Measurements from ENCODE around the gene MMP17. TPM values are rescaled to one million over a fixed set of nuclear protein-coding genes. Genes with fewer than 3 reads are reported as not detected.

The MMP17 gene
- polyA plus RNA-seq, 6 donors from 2014 or later = 6.4 to 42.8 (median 10.4) TPM

DNA sequence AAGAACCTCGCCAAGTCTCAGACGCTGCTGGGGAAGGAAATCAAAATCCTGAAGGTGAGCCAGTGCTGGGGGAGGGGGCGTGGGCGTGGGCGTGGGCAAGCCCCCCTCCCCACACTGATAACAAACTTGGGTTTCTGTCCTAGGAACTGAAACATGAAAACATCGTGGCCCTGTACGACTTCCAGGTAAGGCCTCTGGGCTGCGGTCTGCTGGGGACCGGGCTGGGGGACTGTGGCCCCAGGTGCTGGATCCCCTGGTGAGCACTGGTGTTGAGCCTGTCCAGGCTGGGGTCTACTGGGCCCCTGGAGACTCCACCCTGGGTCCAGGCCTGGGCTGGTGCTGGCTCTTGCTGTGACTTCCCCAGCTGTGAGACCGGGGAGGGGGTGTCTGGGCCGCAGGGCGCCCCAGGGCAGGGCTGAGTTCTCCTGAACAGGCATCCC lies 67.5 kb downstream of the MMP17 start:
- ATAC-seq (ENCODE audit: low read depth in 2 of 2) (peak in 1 of 2 donors; percentile 37), DNase-seq (no peak)
- Mint-ChIP-seq H3K27me3 (no peaks in the 10 kb centered on the region), H3K4me3 (peak overlapping the region; percentile 82 to 93 (median 90)), H3K4me1 (peaks cover 20 to 25% (median 21%) of the 10 kb centered on the region in 3 donors), H3K27ac (peak overlapping the region in 5 of 6 donors; percentile 92 to 95 (median 94)), H3K36me3 (no peaks in the 10 kb centered on the region), H3K9me3 (no peaks in the 10 kb centered on the region)

DNA sequence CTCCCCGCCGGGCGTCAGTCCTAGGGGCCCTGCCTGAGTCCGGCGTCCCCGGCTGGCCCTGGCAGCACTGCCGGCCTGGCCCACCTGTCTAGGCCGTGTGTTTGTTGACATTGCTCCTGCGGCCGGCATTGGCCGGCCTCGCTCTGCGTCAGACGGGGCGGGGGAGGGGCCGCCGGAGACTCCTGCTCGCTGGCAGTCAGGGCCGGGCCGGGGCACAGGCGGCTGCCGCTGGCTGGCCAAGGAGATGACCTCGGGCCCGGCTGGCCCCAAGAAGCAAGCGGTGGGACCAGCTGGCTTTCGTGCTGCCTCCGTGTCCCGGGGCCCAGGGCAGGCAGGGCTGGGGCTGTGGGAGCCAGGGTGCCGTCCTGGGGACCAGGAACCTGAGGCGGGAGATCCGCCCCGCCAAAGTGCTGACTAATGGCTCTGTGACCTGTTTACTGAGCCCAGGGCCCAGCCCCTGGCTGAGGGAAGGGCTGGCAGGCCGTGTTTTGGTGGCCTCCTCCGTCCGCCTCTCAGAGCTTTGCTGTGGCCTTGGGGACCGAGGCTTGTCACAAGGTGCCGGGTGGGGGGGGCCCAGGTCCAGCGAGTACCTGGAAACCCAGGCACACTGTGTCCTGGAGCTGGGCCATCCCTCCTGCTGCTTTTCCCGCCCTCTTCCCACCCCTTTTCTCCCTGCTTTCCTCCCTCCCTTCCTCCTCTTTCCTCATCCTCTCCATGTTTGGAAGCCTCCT lies 68.1 kb downstream of the MMP17 start:
- DNase-seq (peak; percentile 70), ATAC-seq (ENCODE audit: low read depth in 2 of 2) (peak; percentile 58 to 72)
- Mint-ChIP-seq H3K9me3 (no peaks in the 10 kb centered on the region), H3K4me1 (peaks cover 20 to 25% (median 22%) of the 10 kb centered on the region in 3 donors), H3K4me3 (peak overlapping the region; percentile 82 to 93 (median 90)), H3K36me3 (no peaks in the 10 kb centered on the region), H3K27me3 (no peaks in the 10 kb centered on the region), H3K27ac (peak overlapping the region in 2 of 6 donors; percentile 11 to 92)

DNA sequence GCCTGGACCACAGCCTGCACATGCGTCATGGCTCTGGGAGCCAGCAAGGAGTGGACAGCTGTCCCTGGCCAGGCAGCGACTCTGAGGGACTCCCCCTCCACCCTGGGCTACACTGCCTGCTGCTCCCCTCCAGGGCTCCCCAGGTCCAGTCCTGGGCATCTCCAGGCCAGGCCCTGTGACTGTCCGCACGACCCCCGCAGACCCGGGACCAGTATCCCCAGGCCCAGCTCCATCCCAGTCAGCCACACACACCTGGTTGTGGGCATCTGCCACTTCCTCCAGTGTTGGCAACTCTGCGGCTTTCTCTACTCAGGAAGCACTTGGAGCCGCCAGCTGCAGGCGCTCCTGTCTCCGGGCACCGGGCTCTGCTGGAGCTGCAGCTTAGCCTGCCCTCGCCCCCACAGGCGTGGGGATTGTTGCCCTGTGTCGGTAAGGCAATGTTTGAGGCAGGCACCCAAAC lies 68.6 kb downstream of the MMP17 start:
- H3K36me3 Mint-ChIP-seq = no peaks in the 10 kb centered on the region
- H3K27me3 Mint-ChIP-seq = no peaks in the 10 kb centered on the region
- H3K4me3 Mint-ChIP-seq = peak overlapping the region; percentile 67 to 91 (median 78)
- no peak for ATAC-seq (ENCODE audit: low read depth in 2 of 2)
- no peaks in the 10 kb centered on the region for H3K9me3 Mint-ChIP-seq
- H3K4me1 Mint-ChIP-seq = peaks cover 20 to 28% (median 27%) of the 10 kb centered on the region in 3 donors
- no peak for DNase-seq
- peak overlapping the region in 4 of 6 donors; percentile 24 to 59 (median 48) for H3K27ac Mint-ChIP-seq

DNA sequence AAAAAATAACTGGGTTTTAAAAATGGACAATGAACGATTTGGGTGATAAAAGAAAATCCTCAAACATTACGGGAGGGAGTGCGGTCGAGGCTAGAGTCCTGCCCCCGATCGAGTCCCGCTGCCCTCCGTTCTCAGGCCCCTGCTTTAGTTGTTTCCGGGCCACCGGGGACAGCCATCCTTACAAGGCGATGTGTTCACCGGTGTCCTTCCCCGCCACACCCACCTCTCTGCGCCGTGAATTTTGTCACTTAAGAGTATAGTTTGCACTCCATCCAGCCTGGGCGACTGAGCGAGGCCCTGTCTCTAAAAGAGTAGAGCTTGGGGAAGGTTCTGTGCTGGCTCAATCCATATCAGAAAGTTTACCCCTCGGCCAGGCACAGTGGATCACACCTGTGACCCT lies 69.1 kb downstream of the MMP17 start:
- peak overlapping the region in 2 of 6 donors; percentile 39 to 56 for H3K27ac Mint-ChIP-seq
- no peaks in the 10 kb centered on the region for H3K9me3 Mint-ChIP-seq
- no peaks in the 10 kb centered on the region for H3K27me3 Mint-ChIP-seq
- peak overlapping the region; percentile 36 to 90 (median 74) for H3K4me3 Mint-ChIP-seq
- no peak for ATAC-seq (ENCODE audit: low read depth in 2 of 2)
- H3K36me3 Mint-ChIP-seq = no peaks in the 10 kb centered on the region
- H3K4me1 Mint-ChIP-seq = peaks cover 22 to 28% (median 27%) of the 10 kb centered on the region in 3 donors
- no peak for DNase-seq

DNA sequence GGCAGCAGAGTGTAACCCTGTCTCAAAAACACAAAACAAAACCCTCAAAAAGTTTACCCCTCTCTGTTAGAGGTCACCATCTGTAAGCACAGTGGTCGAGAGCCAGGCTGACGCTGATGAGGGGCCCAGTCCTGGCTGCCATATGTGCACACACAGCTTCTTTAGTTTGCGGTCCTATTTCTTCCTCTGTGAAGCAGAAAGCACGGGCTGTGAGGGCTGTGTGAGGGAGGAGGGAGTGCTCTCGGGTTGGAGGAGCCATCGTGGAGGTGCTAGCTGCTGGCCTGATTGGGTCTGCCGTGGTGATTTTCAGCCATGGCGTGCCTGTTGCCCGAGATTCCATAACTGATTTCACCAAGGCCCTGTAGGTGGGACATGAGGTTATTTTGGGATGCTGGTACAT lies 69.7 kb downstream of the MMP17 start:
- H3K27ac Mint-ChIP-seq = no peak overlapping the region
- H3K4me3 Mint-ChIP-seq = peak overlapping the region in 2 of 8 donors; percentile 78 to 82
- DNase-seq (no peak), ATAC-seq (ENCODE audit: low read depth in 2 of 2) (no peak)
- no peaks in the 10 kb centered on the region for H3K27me3 Mint-ChIP-seq
- H3K36me3 Mint-ChIP-seq = no peaks in the 10 kb centered on the region
- H3K9me3 Mint-ChIP-seq = no peaks in the 10 kb centered on the region
- peaks cover 24 to 28% (median 27%) of the 10 kb centered on the region in 3 donors for H3K4me1 Mint-ChIP-seq

DNA sequence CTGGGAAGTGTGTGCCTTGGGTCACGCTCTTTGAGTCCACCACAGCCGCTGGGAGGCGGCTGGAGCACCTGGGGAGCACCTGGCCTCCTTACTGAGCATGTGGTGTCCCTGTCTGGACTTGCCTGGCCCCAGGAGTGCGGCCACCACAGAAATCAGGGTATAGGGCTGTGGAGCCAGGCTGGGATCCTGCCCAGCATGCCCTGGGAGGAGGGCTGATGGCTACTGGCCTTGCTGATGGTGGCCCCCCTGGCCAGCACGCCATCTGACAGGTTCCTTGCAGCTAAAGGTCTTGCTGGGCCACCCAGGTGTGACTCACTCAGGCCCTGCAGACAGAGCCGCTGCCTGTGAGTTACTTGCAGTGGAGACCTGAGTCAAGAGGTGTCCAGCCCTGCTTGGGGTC lies 72.2 kb downstream of the MMP17 start:
- Mint-ChIP-seq H3K9me3 (no peaks in the 10 kb centered on the region), H3K4me3 (no peak overlapping the region), H3K27me3 (no peaks in the 10 kb centered on the region), H3K36me3 (no peaks in the 10 kb centered on the region), H3K27ac (peak overlapping the region in 1 of 6 donors; percentile 38), H3K4me1 (peaks cover 23 to 37% (median 27%) of the 10 kb centered on the region in 3 donors)
- no peak for ATAC-seq (ENCODE audit: low read depth in 2 of 2)
- DNase-seq = no peak

Other genes starting within 250 kb of the MMP17 start
- gene SFSWAP, start 117.3 kb upstream of the MMP17 start, polyA plus RNA-seq (ENCODE audit: low read depth in 6 of 6) = 10 to 100 TPM in 5 of 6 donors, 1 to 10 TPM in 1; 10.0 to 33.5 (median 19.0) TPM
- gene ULK1, start 66.2 kb downstream of the MMP17 start, polyA plus RNA-seq (ENCODE audit: low read depth in 6 of 6) = 1 to 10 TPM in 1 of 6 donors, under 1 TPM in 5; 0.22 to 2.1 (median 0.73) TPM
- 10 to 100 TPM in 5 of 6 donors, 1 to 10 TPM in 1; 9.7 to 43.2 (median 22.5) TPM for gene PUS1, start 100.9 kb downstream of the MMP17 start, polyA plus RNA-seq (ENCODE audit: low read depth in 6 of 6)
- gene EP400, start 121.5 kb downstream of the MMP17 start, polyA plus RNA-seq (ENCODE audit: low read depth in 6 of 6) = 10 to 100 TPM in 1 of 6 donors, 1 to 10 TPM in 5; 5.8 to 11.7 (median 6.4) TPM

All from naive B cell (primary cell).